Endothelial cell of umbilical vein (primary cell): ENCODE measurements around the gene SATB1. TPM values are rescaled to one million over a fixed set of nuclear protein-coding genes. Genes with fewer than 3 reads are reported as not detected.

Experiments
- BruUV-seq: library from RNA; stranded (reverse); fragments of 400-500 nt; replicated peaks from 2 replicates; lab custom pipeline; 2021; lab: Mats Ljungman, UMichigan
- CTCF ChIA-PET: fragments of 300-600, 350-600 bp; sonication (Branson Sonifier 250); formaldehyde crosslinking; loops from one replicate; lab custom pipeline; 2021; ENCODE audit warnings: antibody characterized with exemption, inconsistent platforms; lab: Charles Lee
- POLR2A ChIA-PET: fragments of 300-600, 350-600 bp; sonication (Branson Sonifier 250); formaldehyde crosslinking; loops from one replicate; lab custom pipeline; 2021; ENCODE audit warnings: antibody characterized with exemption, inconsistent platforms; lab: Charles Lee
- DNase-seq: peaks from one replicate; pipeline ENCODE4 v3.0.0-alpha.2; 2011; ENCODE audit warnings: low read depth, low spot score
- FAIRE-seq: peaks from 2 replicates; lab custom pipeline; 2011; peaks lifted over from hg19 to GRCh38; lab: Jason Lieb, UNC
- H2AFZ ChIP-seq: 2 replicates; pipeline ENCODE4 v1.6.0; 2012; ENCODE audit warnings: low read depth, low read length, control low read depth, inconsistent platforms
- H3K27ac ChIP-seq: 2 replicates; pipeline ENCODE4 v1.5.1; 2011; ENCODE audit warnings: low read depth, mild to moderate bottlenecking, control low read depth, low read length, moderate library complexity; ENCODE audit not compliant: insufficient read depth
- H3K27me3 ChIP-seq, 2 experiments: 2 replicates each; pipeline versions ENCODE4 v1.6.0 to v1.6.1; 2011; ENCODE audit warnings: low read length in 2 of 2, mixed read lengths in 1 of 2; ENCODE audit not compliant: control insufficient read depth in 2 of 2, insufficient read depth in 2 of 2
- H3K36me3 ChIP-seq, 2 experiments: 2 replicates in 1 of 2; 3 replicates in 1 of 2; pipeline ENCODE4 v1.5.1; 2011; ENCODE audit warnings: low read length in 2 of 2, mild to moderate bottlenecking in 1 of 2, moderate library complexity in 1 of 2; ENCODE audit not compliant: control insufficient read depth in 2 of 2, insufficient read depth in 2 of 2; ENCODE audit errors: extremely low read depth in 1 of 2
- H3K4me1 ChIP-seq: 3 replicates; pipeline ENCODE4 v1.5.1; 2011; ENCODE audit warnings: mild to moderate bottlenecking, low read length; ENCODE audit not compliant: control insufficient read depth, insufficient read depth; ENCODE audit errors: extremely low read depth
- H3K4me2 ChIP-seq: 2 replicates; pipeline ENCODE4 v1.6.1; 2011; ENCODE audit warnings: low read length, control low read depth, mixed read lengths; ENCODE audit not compliant: insufficient read depth
- H3K4me3 ChIP-seq, 3 experiments: fragments of 200-600 bp in 1 of 3; sonication (generic), shearing (Covaris generic) in 1 of 3; replicated peaks in 1 of 3; 2 replicates each; pipeline ENCODE4 v1.5.1; 2011 to 2016; ENCODE audit warnings: control low read depth in 3 of 3, low read length in 3 of 3, mild to moderate bottlenecking in 2 of 3, inconsistent platforms in 1 of 3, low read depth in 1 of 3, moderate library complexity in 1 of 3; ENCODE audit not compliant: insufficient read depth in 1 of 3
- H3K79me2 ChIP-seq: 2 replicates; pipeline ENCODE4 v1.6.0; 2012; ENCODE audit warnings: low read length, inconsistent platforms; ENCODE audit not compliant: control insufficient read depth, insufficient read depth
- H3K9ac ChIP-seq: replicated peaks from 2 replicates; pipeline ENCODE3; 2011; ENCODE audit warnings: low read length, control low read depth; ENCODE audit not compliant: insufficient read depth; ENCODE audit errors: extremely low read depth
- H3K9me1 ChIP-seq: replicated peaks from 3 replicates; pipeline ENCODE4 v1.6.0; 2011; ENCODE audit warnings: mild to moderate bottlenecking, low read length; ENCODE audit not compliant: control insufficient read depth, insufficient read depth; ENCODE audit errors: extremely low read depth
- H3K9me3 ChIP-seq: replicated peaks from 2 replicates; pipeline ENCODE4 v1.5.1; 2012; ENCODE audit warnings: low read length, inconsistent platforms; ENCODE audit not compliant: control insufficient read depth, insufficient read depth
- H4K20me1 ChIP-seq: replicated peaks from 2 replicates; pipeline ENCODE3; 2011; ENCODE audit warnings: mild to moderate bottlenecking, low read length; ENCODE audit not compliant: control insufficient read depth, insufficient read depth; ENCODE audit errors: extremely low read depth
- EZH2 ChIP-seq: IDR thresholded peaks from 2 replicates; pipeline ENCODE4 v1.6.1; 2012; ENCODE audit warnings: borderline replicate concordance, low read depth, mild to moderate bottlenecking, moderate library complexity, low read length, inconsistent platforms; ENCODE audit not compliant: severe bottlenecking
- FOS ChIP-seq: IDR thresholded peaks from 2 replicates; pipeline ENCODE4 v1.6.1; 2011; ENCODE audit warnings: mild to moderate bottlenecking, low read length, moderate library complexity, borderline replicate concordance; ENCODE audit not compliant: insufficient read depth
- JUN ChIP-seq: IDR thresholded peaks from 2 replicates; pipeline ENCODE4 v1.6.1; 2011; ENCODE audit warnings: borderline replicate concordance, low read depth; ENCODE audit not compliant: insufficient read length, insufficient read depth
- POLR2AphosphoS5 ChIP-seq: IDR thresholded peaks from 2 replicates; pipeline ENCODE4 v1.6.1; 2012; ENCODE audit warnings: low read depth, mild to moderate bottlenecking, control low read depth, low read length, moderate library complexity; ENCODE audit not compliant: insufficient read depth
- dilution Hi-C: fragments of 300-500 bp; cut with MboI; formaldehyde crosslinking; loops from one replicate; pipeline ENCODE4 v1.15.0; 2019; ENCODE audit warnings: low sequenced_read_pairs; ENCODE audit not compliant: extremely low pct_ligation_motif_present
- intact Hi-C: fragments of 100-400 bp; cut with micrococcal nuclease; formaldehyde crosslinking; loops from one replicate; pipeline ENCODE4 v1.10.0; 2022
- polyA plus RNA-seq, 4 experiments: library from polyadenylated mRNA; depleted of rRNA in 3 of 4; stranded (reverse) in 3 of 4; unstranded in 1 of 4; fragments of >200 nt; gene quantifications; 2 replicates each; pipeline versions ENCODE4 v1.2.1 to v1.2.3, GENCODE V29; 2011 to 2012; ENCODE audit warnings: missing spikeins in 1 of 4
- total RNA-seq: library from RNA; stranded (reverse); gene quantifications from 2 replicates; pipeline ENCODE4 v1.2.3, GENCODE V29; 2021
- TF ChIP-seq, protein P1 (sequence below), 2 donors: IDR thresholded peaks; 1 replicate in 1 of 2; 2 replicates in 1 of 2; pipeline ENCODE4 v1.5.1; 2011; ENCODE audit warnings: low read length in 2 of 2, mild to moderate bottlenecking in 2 of 2, moderate library complexity in 2 of 2, control low read depth in 1 of 2, inconsistent platforms in 1 of 2, low read depth in 1 of 2; ENCODE audit not compliant: insufficient read depth in 1 of 2; ENCODE audit errors: extremely low read depth in 1 of 2

The SATB1 gene
- total and polyA plus RNA-seq, 2 donors (not counting 3 experiments of a cell fraction or from before 2014, with no cell fraction given): 3.9 to 6.2 TPM

GRCh38 chr3:18422972-18423371 is 2.2 kb downstream of the SATB1 start:
- DNase-seq (no peak), FAIRE-seq (no peak)
- dilution Hi-C loops: no loop called here
- H3K27me3 ChIP-seq: peaks cover 10 to 26% of the 10 kb centered on the region in 2 experiments
- H3K79me2 ChIP-seq: no peaks in the 10 kb centered on the region
- H3K27ac ChIP-seq: no peak overlapping the region
- peak overlapping the region; percentile 86 for H3K4me2 ChIP-seq
- ChIA-PET POLR2A (interaction anchor here (0.7 kb wide), 1 partner anchor 56 kb away, joined by 3 read pairs; no protein-coding TSS in a partner anchor), CTCF (interaction anchor here (0.9 kb wide), 1 partner anchor 22 kb away, joined by 3 read pairs; no protein-coding TSS in a partner anchor)
- no peaks in the 10 kb centered on the region for H4K20me1 ChIP-seq
- no peaks in the 10 kb centered on the region for H3K9me1 ChIP-seq
- intact Hi-C loops: loop anchor here (5.0 kb wide), 1 partner anchor 1464 kb away; no protein-coding TSS in a partner anchor
- no peak overlapping the region for H3K4me3 ChIP-seq
- H3K9me3 ChIP-seq: no peaks in the 10 kb centered on the region
- H3K9ac ChIP-seq: no peak overlapping the region
- H3K4me1 ChIP-seq: peaks cover 8% of the 10 kb centered on the region
- no peaks in the 10 kb centered on the region for H3K36me3 ChIP-seq
- no peak overlapping the region for H2AFZ ChIP-seq
- TF ChIP-seq POLR2AphosphoS5 (no peak), FOS (no peak), EZH2 (no peak), JUN (no peak)
- TF ChIP-seq, protein P1, sequence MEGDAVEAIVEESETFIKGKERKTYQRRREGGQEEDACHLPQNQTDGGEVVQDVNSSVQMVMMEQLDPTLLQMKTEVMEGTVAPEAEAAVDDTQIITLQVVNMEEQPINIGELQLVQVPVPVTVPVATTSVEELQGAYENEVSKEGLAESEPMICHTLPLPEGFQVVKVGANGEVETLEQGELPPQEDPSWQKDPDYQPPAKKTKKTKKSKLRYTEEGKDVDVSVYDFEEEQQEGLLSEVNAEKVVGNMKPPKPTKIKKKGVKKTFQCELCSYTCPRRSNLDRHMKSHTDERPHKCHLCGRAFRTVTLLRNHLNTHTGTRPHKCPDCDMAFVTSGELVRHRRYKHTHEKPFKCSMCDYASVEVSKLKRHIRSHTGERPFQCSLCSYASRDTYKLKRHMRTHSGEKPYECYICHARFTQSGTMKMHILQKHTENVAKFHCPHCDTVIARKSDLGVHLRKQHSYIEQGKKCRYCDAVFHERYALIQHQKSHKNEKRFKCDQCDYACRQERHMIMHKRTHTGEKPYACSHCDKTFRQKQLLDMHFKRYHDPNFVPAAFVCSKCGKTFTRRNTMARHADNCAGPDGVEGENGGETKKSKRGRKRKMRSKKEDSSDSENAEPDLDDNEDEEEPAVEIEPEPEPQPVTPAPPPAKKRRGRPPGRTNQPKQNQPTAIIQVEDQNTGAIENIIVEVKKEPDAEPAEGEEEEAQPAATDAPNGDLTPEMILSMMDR (IDR thresholded peaks at IDR 0.05; ENCODE audit: extremely low read depth in 1 of 2, insufficient read depth in 1 of 2, low read depth in 1 of 2, low read length in 2 of 2): no peak
- no TSS peak for BruUV-seq
